HepG2 (cell line): ENCODE data around the gene PARP1. TPM values are rescaled to one million over a fixed set of nuclear protein-coding genes. Genes with fewer than 3 reads are reported as not detected.

Source experiments
- EEA1 ChIP-seq: sonication (generic); formaldehyde crosslinking; IDR thresholded peaks from 2 replicates; pipeline ENCODE4 v1.5.1; 2020; ENCODE audit warnings: mild to moderate bottlenecking, missing genetic modification reagents, borderline replicate concordance
- MYNN ChIP-seq: sonication (generic); formaldehyde crosslinking; IDR thresholded peaks from 2 replicates; pipeline ENCODE4 v1.4.0; 2020; ENCODE audit warnings: mild to moderate bottlenecking, low read depth, missing genetic modification reagents
- ONECUT2 ChIP-seq: sonication (generic); formaldehyde crosslinking; IDR thresholded peaks from 2 replicates; pipeline ENCODE4 v1.4.0; 2020; ENCODE audit warnings: missing genetic modification reagents
- POLR2AphosphoS5 ChIP-seq: IDR thresholded peaks from 2 replicates; pipeline ENCODE4 v1.6.1; 2012; ENCODE audit warnings: low read depth, low read length
- ZFP82 ChIP-seq: sonication (generic); formaldehyde crosslinking; IDR thresholded peaks from 2 replicates; pipeline ENCODE4 v1.5.1; 2020; ENCODE audit warnings: mild to moderate bottlenecking, missing genetic modification reagents, borderline replicate concordance
- ZNF572 ChIP-seq: sonication (generic); formaldehyde crosslinking; IDR thresholded peaks from 2 replicates; pipeline ENCODE4 v1.5.1; 2020; ENCODE audit warnings: mild to moderate bottlenecking, missing genetic modification reagents
- ZNF709 ChIP-seq: sonication (generic); formaldehyde crosslinking; IDR thresholded peaks from 2 replicates; pipeline ENCODE4 v1.5.0; 2020; ENCODE audit warnings: mild to moderate bottlenecking, missing genetic modification reagents
- ZNF841 ChIP-seq: sonication (generic); formaldehyde crosslinking; IDR thresholded peaks from 2 replicates; pipeline ENCODE4 v1.8.1; 2023; ENCODE audit warnings: missing genetic modification reagents, borderline replicate concordance
- polyA plus RNA-seq, 8 experiments: library from polyadenylated mRNA; depleted of rRNA in 3 of 8; stranded (reverse) in 7 of 8; unstranded in 1 of 8; fragments of >200 nt; fragmentation: Illumina TruSeq in 4 of 8; extraction: Trizol in 4 of 8; gene quantifications; 2 replicates each; pipeline versions ENCODE4 v1.2.1 to v1.2.3, GENCODE V29; 2011 to 2016; ENCODE audit warnings: low read depth in 4 of 8, missing spikeins in 1 of 8, mixed read lengths in 1 of 8; ENCODE audit not compliant: insufficient read depth in 1 of 8
- total RNA-seq, 5 experiments: library from RNA; depleted of rRNA; stranded (reverse); fragments of >200 nt; fragmentation: Illumina TruSeq; extraction: Trizol; gene quantifications; 2 replicates each; pipeline ENCODE4 v1.2.3, GENCODE V29; 2016; ENCODE audit warnings: low read depth in 1 of 5
- TF ChIP-seq, protein P1 (sequence below): sonication (generic); formaldehyde crosslinking; IDR thresholded peaks from one replicate; pipeline ENCODE4 v1.5.1; 2020; ENCODE audit warnings: mild to moderate bottlenecking, missing genetic modification reagents; ENCODE audit errors: not compliant biosample characterization
- TF ChIP-seq, protein P2 (sequence below): sonication (generic); formaldehyde crosslinking; IDR thresholded peaks from 2 replicates; pipeline ENCODE4 v1.9.0; 2021; ENCODE audit warnings: missing genetic modification reagents, borderline replicate concordance

The PARP1 gene
- total and polyA plus RNA-seq, 2 of the 13 experiments (the other 11 are each of a cell fraction or from before 2014, with no cell fraction given): 50.1 to 85.2 TPM

DNA sequence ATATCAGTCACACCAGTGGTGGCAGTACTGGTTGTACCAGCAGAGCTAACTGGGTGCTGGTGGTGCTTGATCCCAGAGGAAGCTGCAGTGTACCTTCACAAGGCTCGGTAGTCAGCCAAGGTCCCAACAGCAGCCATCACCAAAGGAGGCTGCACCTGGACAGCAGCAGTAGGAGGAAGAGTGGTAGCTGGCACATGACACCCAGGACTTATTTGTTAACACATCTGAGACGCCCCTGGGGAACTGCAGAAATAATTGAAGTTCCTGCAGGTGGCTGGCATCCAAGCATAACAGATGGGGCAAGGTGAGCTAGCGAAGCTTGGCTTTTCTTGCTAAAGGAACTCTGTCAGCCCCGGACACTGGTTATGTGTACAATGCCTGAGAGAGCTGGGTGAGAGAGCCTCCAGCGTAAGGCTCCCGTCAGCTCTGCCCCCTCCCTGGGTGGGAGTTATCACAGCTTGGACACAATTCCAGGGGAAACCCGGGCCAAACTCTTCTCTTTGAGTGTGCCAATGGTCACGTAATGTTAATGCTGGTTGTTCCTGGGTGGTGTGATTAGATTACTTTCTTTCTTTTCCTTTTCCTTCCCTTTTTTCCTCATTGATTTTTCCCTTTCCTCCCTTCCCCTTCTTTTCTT, 29.1 kb upstream of the PARP1 start (continued):
- TF ChIP-seq, protein P1, sequence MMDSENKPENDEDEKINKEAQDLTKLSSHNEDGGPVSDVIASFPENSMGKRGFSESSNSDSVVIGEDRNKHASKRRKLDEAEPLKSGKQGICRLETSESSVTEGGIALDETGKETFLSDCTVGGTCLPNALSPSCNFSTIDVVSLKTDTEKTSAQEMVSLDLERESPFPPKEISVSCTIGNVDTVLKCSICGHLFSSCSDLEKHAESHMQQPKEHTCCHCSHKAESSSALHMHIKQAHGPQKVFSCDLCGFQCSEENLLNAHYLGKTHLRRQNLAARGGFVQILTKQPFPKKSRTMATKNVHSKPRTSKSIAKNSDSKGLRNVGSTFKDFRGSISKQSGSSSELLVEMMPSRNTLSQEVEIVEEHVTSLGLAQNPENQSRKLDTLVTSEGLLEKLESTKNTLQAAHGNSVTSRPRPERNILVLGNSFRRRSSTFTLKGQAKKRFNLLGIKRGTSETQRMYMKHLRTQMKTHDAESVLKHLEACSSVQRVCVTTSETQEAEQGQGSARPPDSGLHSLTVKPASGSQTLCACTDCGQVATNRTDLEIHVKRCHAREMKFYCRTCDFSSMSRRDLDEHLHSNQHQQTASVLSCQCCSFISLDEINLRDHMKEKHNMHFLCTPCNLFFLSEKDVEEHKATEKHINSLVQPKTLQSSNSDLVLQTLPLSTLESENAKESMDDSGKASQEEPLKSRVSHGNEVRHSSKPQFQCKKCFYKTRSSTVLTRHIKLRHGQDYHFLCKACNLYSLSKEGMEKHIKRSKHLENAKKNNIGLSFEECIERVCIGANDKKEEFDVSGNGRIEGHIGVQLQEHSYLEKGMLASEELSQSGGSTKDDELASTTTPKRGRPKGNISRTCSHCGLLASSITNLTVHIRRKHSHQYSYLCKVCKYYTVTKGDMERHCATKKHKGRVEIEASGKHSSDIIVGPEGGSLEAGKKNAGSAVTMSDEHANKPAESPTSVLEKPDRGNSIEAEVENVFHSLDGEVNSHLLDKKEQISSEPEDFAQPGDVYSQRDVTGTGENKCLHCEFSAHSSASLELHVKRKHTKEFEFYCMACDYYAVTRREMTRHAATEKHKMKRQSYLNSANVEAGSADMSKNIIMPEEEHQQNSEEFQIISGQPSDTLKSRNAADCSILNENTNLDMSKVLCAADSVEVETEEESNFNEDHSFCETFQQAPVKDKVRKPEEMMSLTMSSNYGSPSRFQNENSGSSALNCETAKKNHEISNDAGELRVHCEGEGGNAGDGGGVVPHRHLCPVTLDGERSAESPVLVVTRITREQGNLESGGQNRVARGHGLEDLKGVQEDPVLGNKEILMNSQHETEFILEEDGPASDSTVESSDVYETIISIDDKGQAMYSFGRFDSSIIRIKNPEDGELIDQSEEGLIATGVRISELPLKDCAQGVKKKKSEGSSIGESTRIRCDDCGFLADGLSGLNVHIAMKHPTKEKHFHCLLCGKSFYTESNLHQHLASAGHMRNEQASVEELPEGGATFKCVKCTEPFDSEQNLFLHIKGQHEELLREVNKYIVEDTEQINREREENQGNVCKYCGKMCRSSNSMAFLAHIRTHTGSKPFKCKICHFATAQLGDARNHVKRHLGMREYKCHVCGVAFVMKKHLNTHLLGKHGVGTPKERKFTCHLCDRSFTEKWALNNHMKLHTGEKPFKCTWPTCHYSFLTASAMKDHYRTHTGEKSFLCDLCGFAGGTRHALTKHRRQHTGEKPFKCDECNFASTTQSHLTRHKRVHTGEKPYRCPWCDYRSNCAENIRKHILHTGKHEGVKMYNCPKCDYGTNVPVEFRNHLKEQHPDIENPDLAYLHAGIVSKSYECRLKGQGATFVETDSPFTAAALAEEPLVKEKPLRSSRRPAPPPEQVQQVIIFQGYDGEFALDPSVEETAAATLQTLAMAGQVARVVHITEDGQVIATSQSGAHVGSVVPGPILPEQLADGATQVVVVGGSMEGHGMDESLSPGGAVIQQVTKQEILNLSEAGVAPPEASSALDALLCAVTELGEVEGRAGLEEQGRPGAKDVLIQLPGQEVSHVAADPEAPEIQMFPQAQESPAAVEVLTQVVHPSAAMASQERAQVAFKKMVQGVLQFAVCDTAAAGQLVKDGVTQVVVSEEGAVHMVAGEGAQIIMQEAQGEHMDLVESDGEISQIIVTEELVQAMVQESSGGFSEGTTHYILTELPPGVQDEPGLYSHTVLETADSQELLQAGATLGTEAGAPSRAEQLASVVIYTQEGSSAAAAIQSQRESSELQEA (CRISPR knock-in tag): no peak
- TF ChIP-seq ONECUT2 (CRISPR knock-in tag) (no peak), MYNN (no peak), POLR2AphosphoS5 (no peak), EEA1 (no peak), ZNF572 (no peak), ZFP82 (CRISPR knock-in tag) (no peak), ZNF709 (CRISPR knock-in tag) (no peak), ZNF841 (CRISPR knock-in tag) (no peak)
- TF ChIP-seq, protein P2, sequence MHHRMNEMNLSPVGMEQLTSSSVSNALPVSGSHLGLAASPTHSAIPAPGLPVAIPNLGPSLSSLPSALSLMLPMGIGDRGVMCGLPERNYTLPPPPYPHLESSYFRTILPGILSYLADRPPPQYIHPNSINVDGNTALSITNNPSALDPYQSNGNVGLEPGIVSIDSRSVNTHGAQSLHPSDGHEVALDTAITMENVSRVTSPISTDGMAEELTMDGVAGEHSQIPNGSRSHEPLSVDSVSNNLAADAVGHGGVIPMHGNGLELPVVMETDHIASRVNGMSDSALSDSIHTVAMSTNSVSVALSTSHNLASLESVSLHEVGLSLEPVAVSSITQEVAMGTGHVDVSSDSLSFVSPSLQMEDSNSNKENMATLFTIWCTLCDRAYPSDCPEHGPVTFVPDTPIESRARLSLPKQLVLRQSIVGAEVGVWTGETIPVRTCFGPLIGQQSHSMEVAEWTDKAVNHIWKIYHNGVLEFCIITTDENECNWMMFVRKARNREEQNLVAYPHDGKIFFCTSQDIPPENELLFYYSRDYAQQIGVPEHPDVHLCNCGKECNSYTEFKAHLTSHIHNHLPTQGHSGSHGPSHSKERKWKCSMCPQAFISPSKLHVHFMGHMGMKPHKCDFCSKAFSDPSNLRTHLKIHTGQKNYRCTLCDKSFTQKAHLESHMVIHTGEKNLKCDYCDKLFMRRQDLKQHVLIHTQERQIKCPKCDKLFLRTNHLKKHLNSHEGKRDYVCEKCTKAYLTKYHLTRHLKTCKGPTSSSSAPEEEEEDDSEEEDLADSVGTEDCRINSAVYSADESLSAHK (CRISPR knock-in tag): no peak
